HG02623 (cell line): ENCODE data around the gene MARCKS.
A peak's percentile ranks its signal among the peaks of the same experiment; 100 is the strongest.
"Not testable (repeated sequence)": the region's sequence is repeated elsewhere in the genome, so short reads cannot be mapped to it uniquely, and the experiment has no call there.

ENCODE experiments used
- ATAC-seq: cut with Tn5 transposase; IDR thresholded peaks from one replicate; pipeline ENCODE4 v1.9.1; 2021; ENCODE audit warnings: moderate library complexity; ENCODE audit not compliant: unreplicated experiment

Gene MARCKS

GRCh38 chr6:113882336-113883022 lies 25.3 kb downstream of the MARCKS start:
- ATAC-seq: no peak

- ATAC-seq: no peak
Measured at GRCh38 chr6:113884011-113884410, 26.9 kb downstream of the MARCKS start.

GRCh38 chr6:113886512-113886911 lies 29.4 kb downstream of the MARCKS start:
- no peak for ATAC-seq

- no peak for ATAC-seq
Measured at GRCh38 chr6:113888493-113888892, 31.3 kb downstream of the MARCKS start.

- ATAC-seq: no peak
Measured at GRCh38 chr6:113888956-113889630, 31.9 kb downstream of the MARCKS start.

- no peak for ATAC-seq
Measured at GRCh38 chr6:113893451-113893850, 36.3 kb downstream of the MARCKS start.

- no peak for ATAC-seq
Measured at GRCh38 chr6:113893866-113894265, 36.7 kb downstream of the MARCKS start.

GRCh38 chr6:113894712-113895674 lies 37.8 kb downstream of the MARCKS start:
- no peak for ATAC-seq

GRCh38 chr6:113901482-113901881 lies 44.3 kb downstream of the MARCKS start:
- ATAC-seq: no peak

GRCh38 chr6:113903666-113904330 lies 46.7 kb downstream of the MARCKS start:
- ATAC-seq: no peak

- no peak for ATAC-seq
Measured at GRCh38 chr6:113907102-113907815, 50.1 kb downstream of the MARCKS start.

- no peak for ATAC-seq
Measured at GRCh38 chr6:113908801-113909200, 51.7 kb downstream of the MARCKS start.

GRCh38 chr6:113909224-113909856 lies 52.2 kb downstream of the MARCKS start:
- peak; percentile 54 for ATAC-seq

- not testable (repeated sequence) for ATAC-seq
Measured at GRCh38 chr6:113910285-113910684, 53.1 kb downstream of the MARCKS start.
